Memory B cell (primary cell): ENCODE results near the gene MCOLN1.
A peak's percentile ranks its signal among the peaks of the same experiment; 100 is the strongest.

Source experiments
- ATAC-seq: fragments of 150-1000 bp; cut with Tn5 transposase; 2 replicates; pipeline ENCODE4 v1.10.0; 2021; ENCODE audit warnings: low read depth, mild to moderate bottlenecking, moderate library complexity
- DNase-seq, 2 donors: peaks; one replicate each; pipeline ENCODE4 v3.0.0; 2022; ENCODE audit warnings: low spot score in 2 of 2
- H3K27ac Mint-ChIP-seq: one replicate; pipeline ENCODE4 v1.8.0; 2022; ENCODE audit warnings: mild to moderate bottlenecking, moderate library complexity, mixed read lengths
- H3K27me3 Mint-ChIP-seq: one replicate; pipeline ENCODE4 v1.8.0; 2022; ENCODE audit warnings: mixed read lengths
- H3K36me3 Mint-ChIP-seq: one replicate; pipeline ENCODE4 v1.8.0; 2022; ENCODE audit warnings: mild to moderate bottlenecking, mixed read lengths
- H3K4me1 Mint-ChIP-seq: one replicate; pipeline ENCODE4 v1.8.0; 2022; ENCODE audit warnings: mixed read lengths
- H3K4me3 Mint-ChIP-seq: one replicate; pipeline ENCODE4 v1.8.0; 2022; ENCODE audit warnings: mild to moderate bottlenecking, moderate library complexity, mixed read lengths
- H3K9me3 Mint-ChIP-seq: one replicate; pipeline ENCODE4 v1.8.0; 2022; ENCODE audit warnings: mixed read lengths

The MCOLN1 gene

GRCh38 chr19:7489609-7490044, 32.8 kb upstream of the MCOLN1 start:
- Mint-ChIP-seq H3K9me3 (no peaks in the 10 kb centered on the region), H3K4me3 (peak overlapping the region; percentile 71), H3K27ac (peak overlapping the region; percentile 85), H3K27me3 (peaks cover 2% of the 10 kb centered on the region), H3K4me1 (no peaks in the 10 kb centered on the region), H3K36me3 (no peaks in the 10 kb centered on the region)
- ATAC-seq (no peak), DNase-seq (no peak)

DNA sequence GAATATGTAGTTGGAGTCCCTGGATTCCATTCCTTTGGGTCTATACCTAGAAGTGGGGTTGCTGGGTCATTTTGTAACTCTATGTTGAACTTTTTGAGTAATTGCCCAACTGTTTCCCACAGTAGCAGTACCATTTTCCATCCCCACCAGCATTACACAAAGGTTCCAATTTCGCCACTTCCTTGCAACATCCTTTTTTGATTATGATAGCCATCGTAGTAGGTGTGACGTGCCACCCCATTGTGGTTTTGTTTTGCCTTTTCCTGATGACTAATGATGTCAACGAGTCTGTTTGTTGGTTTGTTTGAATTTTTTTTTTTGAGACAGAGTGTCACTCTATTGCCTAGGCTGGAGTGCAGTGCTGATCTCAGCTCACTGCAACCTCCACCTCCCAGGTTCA, 30.3 kb upstream of the MCOLN1 start:
- Mint-ChIP-seq H3K36me3 (no peaks in the 10 kb centered on the region), H3K27ac (no peak overlapping the region), H3K9me3 (no peaks in the 10 kb centered on the region), H3K4me1 (no peaks in the 10 kb centered on the region), H3K4me3 (no peak overlapping the region), H3K27me3 (peaks cover 10% of the 10 kb centered on the region)
- DNase-seq (no peak), ATAC-seq (no peak)

DNA sequence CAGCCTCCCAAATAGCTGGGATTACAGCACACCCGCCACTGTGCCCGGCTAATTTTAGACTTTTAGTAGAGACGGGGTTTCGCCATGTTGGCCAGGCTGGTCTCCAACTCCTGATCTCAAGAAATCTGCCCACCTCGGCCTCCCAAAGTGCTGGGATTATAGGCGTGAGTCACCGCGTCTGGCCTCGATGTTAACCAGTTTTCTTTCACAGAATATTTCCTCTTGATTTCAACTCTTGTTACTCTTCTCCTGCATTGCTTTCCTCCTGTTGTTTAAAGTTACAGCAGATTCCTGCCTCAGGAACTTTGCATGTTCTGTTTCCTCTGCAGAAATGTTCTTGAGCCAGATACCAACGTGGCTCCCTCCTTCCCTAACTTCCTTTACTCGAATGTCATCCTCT, 29.9 kb upstream of the MCOLN1 start:
- no peak overlapping the region for H3K27ac Mint-ChIP-seq
- H3K27me3 Mint-ChIP-seq = peaks cover 11% of the 10 kb centered on the region
- no peaks in the 10 kb centered on the region for H3K36me3 Mint-ChIP-seq
- H3K4me1 Mint-ChIP-seq = no peaks in the 10 kb centered on the region
- no peak for ATAC-seq
- no peak overlapping the region for H3K4me3 Mint-ChIP-seq
- DNase-seq = no peak
- H3K9me3 Mint-ChIP-seq = no peaks in the 10 kb centered on the region

DNA sequence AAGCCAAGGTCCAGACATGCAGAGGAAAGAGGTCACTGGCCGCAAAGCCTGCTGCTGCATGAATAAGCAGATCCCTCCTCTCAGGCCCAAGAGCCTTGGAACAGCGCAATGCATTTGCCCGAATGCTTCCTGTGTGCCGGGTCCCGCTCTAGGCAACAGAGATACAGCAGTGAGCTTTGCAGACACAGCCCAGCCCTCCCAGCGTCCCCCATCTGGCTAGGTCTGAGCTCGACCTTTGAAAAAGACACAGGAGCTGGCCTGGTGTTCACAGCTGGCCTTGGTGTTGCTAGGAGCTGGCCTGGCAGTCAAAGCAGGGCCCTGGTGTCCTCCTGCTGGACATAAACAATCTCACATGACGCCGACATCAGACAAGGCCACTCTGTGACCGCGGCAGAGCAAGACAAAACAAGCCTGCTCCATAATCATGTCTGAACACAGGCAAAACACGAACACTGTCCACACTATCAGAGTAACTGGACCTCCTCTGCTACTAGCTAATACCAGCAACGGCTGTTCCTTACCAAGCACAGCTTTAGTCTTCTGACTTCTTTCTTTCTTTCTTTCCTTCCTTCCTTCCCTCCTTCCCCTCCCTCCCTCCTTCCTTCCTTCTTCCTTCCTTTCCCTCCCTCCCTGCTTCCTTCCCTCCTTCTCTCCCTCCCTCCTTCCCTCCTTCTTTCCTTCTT, 27.9 kb upstream of the MCOLN1 start:
- Mint-ChIP-seq H3K4me1 (peaks cover 8% of the 10 kb centered on the region), H3K36me3 (no peaks in the 10 kb centered on the region), H3K27me3 (peaks cover 22% of the 10 kb centered on the region), H3K4me3 (no peak overlapping the region), H3K9me3 (no peaks in the 10 kb centered on the region), H3K27ac (no peak overlapping the region)
- ATAC-seq (no peak), DNase-seq (no peak)

GRCh38 chr19:7497292-7497691, 25.1 kb upstream of the MCOLN1 start:
- no peaks in the 10 kb centered on the region for H3K9me3 Mint-ChIP-seq
- H3K4me1 Mint-ChIP-seq = peaks cover 8% of the 10 kb centered on the region
- H3K36me3 Mint-ChIP-seq = no peaks in the 10 kb centered on the region
- no peak overlapping the region for H3K27ac Mint-ChIP-seq
- H3K27me3 Mint-ChIP-seq = peaks cover 27% of the 10 kb centered on the region
- DNase-seq (no peak), ATAC-seq (peak; percentile 58)
- H3K4me3 Mint-ChIP-seq = no peak overlapping the region

DNA sequence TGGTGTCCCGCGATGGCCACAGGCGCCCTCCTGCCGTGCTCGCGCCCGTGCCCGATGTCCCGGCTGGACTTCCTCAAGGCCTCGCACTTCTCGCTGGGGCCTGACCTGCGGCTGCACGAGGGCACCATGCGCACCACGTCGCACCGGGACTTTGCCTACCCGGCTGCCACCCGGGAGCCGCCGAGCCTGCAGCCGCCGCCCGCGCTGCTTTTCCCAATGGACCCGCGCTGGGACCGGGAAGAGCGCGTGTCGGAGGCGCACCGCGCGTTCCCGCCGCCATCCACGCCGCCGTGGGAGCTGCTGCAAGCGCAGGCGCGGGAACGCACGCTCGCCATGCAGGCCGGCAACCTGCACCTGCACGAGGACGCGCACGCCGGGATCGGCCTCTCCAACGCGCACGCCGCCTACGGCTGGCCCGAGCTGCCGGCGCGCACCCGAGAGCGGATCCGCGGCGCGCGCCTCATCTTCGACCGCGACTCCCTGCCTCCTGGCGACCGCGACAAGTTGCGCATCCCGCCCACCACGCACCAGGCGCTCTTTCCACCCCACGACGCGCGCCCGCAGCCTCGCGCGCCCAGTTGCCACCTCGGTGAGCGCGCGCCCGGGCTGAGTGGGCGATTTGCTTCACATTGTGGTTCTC, 21.5 kb upstream of the MCOLN1 start:
- Mint-ChIP-seq H3K36me3 (no peaks in the 10 kb centered on the region), H3K27me3 (peaks cover 28% of the 10 kb centered on the region), H3K4me1 (peaks cover 11% of the 10 kb centered on the region), H3K4me3 (peak overlapping the region; percentile 56), H3K27ac (no peak overlapping the region), H3K9me3 (no peaks in the 10 kb centered on the region)
- DNase-seq (no peak), ATAC-seq (peak; percentile 36)

- Mint-ChIP-seq H3K9me3 (peaks cover 3% of the 10 kb centered on the region), H3K27ac (no peak overlapping the region), H3K36me3 (peaks cover 5% of the 10 kb centered on the region), H3K27me3 (peaks cover 32% of the 10 kb centered on the region), H3K4me1 (peaks cover 18% of the 10 kb centered on the region), H3K4me3 (no peak overlapping the region)
- ATAC-seq (no peak), DNase-seq (no peak)
Measured at GRCh38 chr19:7502552-7502951, 19.9 kb upstream of the MCOLN1 start.

GRCh38 chr19:7504684-7505083, 17.7 kb upstream of the MCOLN1 start:
- ATAC-seq = no peak
- H3K36me3 Mint-ChIP-seq = peaks cover 5% of the 10 kb centered on the region
- DNase-seq = no peak
- peaks cover 3% of the 10 kb centered on the region for H3K9me3 Mint-ChIP-seq
- peaks cover 29% of the 10 kb centered on the region for H3K27me3 Mint-ChIP-seq
- H3K27ac Mint-ChIP-seq = no peak overlapping the region
- H3K4me3 Mint-ChIP-seq = no peak overlapping the region
- H3K4me1 Mint-ChIP-seq = peaks cover 10% of the 10 kb centered on the region

- H3K4me1 Mint-ChIP-seq = peaks cover 10% of the 10 kb centered on the region
- peaks cover 3% of the 10 kb centered on the region for H3K9me3 Mint-ChIP-seq
- peaks cover 5% of the 10 kb centered on the region for H3K36me3 Mint-ChIP-seq
- H3K27ac Mint-ChIP-seq = no peak overlapping the region
- H3K27me3 Mint-ChIP-seq = peaks cover 31% of the 10 kb centered on the region
- no peak for DNase-seq
- H3K4me3 Mint-ChIP-seq = no peak overlapping the region
- peak; percentile 18 for ATAC-seq
Measured at GRCh38 chr19:7505288-7505681, 17.1 kb upstream of the MCOLN1 start.

GRCh38 chr19:7505682-7506384, 16.6 kb upstream of the MCOLN1 start:
- Mint-ChIP-seq H3K36me3 (peaks cover 5% of the 10 kb centered on the region), H3K27me3 (peaks cover 31% of the 10 kb centered on the region), H3K4me3 (no peak overlapping the region), H3K9me3 (peaks cover 3% of the 10 kb centered on the region), H3K4me1 (peaks cover 10% of the 10 kb centered on the region), H3K27ac (no peak overlapping the region)
- DNase-seq (no peak), ATAC-seq (peak; percentile 41)

GRCh38 chr19:7506385-7507328, 15.8 kb upstream of the MCOLN1 start:
- H3K27ac Mint-ChIP-seq = no peak overlapping the region
- peaks cover 3% of the 10 kb centered on the region for H3K9me3 Mint-ChIP-seq
- no peak overlapping the region for H3K4me3 Mint-ChIP-seq
- ATAC-seq = peak; percentile 59
- H3K27me3 Mint-ChIP-seq = peaks cover 28% of the 10 kb centered on the region
- peaks cover 5% of the 10 kb centered on the region for H3K36me3 Mint-ChIP-seq
- peaks cover 10% of the 10 kb centered on the region for H3K4me1 Mint-ChIP-seq
- no peak for DNase-seq

DNA sequence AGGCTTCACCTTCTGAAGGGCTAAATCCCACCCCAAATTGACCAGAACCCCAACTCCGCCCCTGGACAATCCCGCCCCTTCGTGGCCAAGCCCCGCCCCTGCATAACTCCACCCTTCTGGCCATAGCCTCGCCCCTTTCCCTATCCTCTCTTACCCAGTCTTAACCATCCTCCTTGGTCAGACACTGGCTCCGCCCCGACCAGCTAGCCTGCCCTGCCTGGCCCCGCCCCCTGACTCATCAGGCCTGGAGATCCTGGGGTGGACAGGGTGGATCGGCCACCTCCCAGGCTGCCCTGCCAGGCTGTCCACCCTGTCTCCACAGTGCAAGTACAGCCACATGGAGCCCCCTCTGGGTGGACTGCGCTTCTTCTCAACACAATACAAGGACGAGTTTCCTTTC, 14.5 kb upstream of the MCOLN1 start:
- peaks cover 5% of the 10 kb centered on the region for H3K36me3 Mint-ChIP-seq
- peaks cover 10% of the 10 kb centered on the region for H3K4me1 Mint-ChIP-seq
- no peak overlapping the region for H3K4me3 Mint-ChIP-seq
- H3K27me3 Mint-ChIP-seq = peaks cover 26% of the 10 kb centered on the region
- DNase-seq = no peak
- H3K9me3 Mint-ChIP-seq = peaks cover 3% of the 10 kb centered on the region
- peak; percentile 41 for ATAC-seq
- H3K27ac Mint-ChIP-seq = no peak overlapping the region

DNA sequence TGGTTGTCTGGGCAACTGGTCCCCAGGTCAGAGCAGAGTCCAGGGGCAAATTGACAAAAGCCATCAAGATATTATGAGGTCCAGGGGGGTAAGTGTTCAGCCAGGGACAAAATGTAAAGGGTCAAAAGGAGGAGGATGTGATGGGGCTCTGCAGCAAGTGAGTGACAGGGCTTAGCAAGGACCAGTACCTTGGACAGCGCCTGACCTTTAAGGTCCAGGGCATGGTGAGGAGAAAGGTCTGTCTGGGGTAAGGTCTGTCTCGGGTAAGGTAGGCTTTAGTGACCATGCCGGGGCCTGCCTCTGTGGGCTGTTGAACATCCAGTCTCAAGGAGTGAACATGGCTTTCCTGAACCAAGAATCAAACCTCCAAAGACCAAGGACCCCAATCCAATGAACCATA, 12.8 kb upstream of the MCOLN1 start:
- Mint-ChIP-seq H3K4me1 (peaks cover 10% of the 10 kb centered on the region), H3K27ac (no peak overlapping the region), H3K27me3 (peaks cover 27% of the 10 kb centered on the region), H3K9me3 (peaks cover 3% of the 10 kb centered on the region), H3K4me3 (no peak overlapping the region), H3K36me3 (peaks cover 5% of the 10 kb centered on the region)
- ATAC-seq (no peak), DNase-seq (no peak)
